Measurements from ENCODE around the gene ARID2.

ARID2 gene

DNA sequence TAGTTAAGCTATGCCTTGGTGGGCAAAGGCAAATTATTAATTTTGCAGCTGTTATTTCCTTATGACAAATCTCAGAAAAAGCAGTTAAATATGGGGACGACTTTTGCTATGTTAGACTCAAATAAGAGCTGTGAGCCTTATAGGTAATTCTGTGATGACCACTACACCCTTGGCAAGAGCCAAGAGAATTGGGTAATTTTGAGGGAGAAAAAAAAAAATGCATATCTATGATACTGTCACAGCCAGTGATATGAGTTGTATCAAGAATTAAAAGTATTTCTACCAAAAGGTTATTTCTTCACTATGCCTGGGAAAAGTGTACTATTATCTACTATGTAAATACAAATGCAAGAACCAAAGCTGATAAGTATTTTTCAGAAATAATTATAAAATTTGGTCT lies 216.9 kb downstream of the ARID2 start:
- no peak for DNase-seq

DNA sequence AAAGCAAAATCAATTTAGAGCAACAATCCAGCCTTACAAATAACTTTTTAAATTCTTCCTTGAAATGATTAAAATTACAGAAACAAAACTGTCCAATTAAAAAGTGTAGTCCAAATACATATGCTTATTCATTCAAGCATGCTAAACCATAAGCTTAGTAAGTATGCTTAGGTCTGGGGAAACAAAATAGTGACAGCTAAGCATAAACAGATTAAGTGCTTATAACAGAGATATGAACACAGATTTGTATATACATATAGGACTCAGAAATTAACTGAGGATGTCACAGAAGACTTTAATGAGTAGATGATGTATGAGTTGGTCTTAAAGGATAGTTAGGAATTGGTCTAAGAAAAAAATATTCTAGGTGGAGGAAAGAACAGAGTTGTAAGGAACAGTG lies 219.0 kb downstream of the ARID2 start:
- no peak for DNase-seq
